RKO (cell line): Measurements from ENCODE around the gene LGALS14.

ENCODE experiments used
- DNase-seq: peaks from one replicate; pipeline ENCODE4 v3.0.0-alpha.2; 2016; ENCODE audit warnings: low spot score

Gene LGALS14

GRCh38 chr19:39749981-39750380 lies 45.7 kb downstream of the LGALS14 start:
- no peak for DNase-seq

GRCh38 chr19:39752390-39752789 lies 48.1 kb downstream of the LGALS14 start:
- DNase-seq: no peak

GRCh38 chr19:39752795-39753194 lies 48.5 kb downstream of the LGALS14 start:
- DNase-seq: no peak

- no peak for DNase-seq
These were observed 50.3 kb downstream of the LGALS14 start for GRCh38 chr19:39754544-39754943.

- no peak for DNase-seq
These were observed 50.7 kb downstream of the LGALS14 start for GRCh38 chr19:39754971-39755370.
